AG10803 (cell line): ENCODE data around the gene UBE2U.
A peak's percentile ranks its signal among the peaks of the same experiment; 100 is the strongest.

Experiments
- DNase-seq: peaks from one replicate; pipeline ENCODE4 v3.0.0; 2010; ENCODE audit warnings: low read depth
- H3K4me3 ChIP-seq: 2 replicates; pipeline ENCODE4 v1.5.1; 2011; ENCODE audit warnings: mild to moderate bottlenecking, low read length, control low read depth
- TF ChIP-seq, protein P1 (sequence below): conservative IDR thresholded peaks from 2 replicates; pipeline ENCODE4 v1.5.1; 2011; ENCODE audit warnings: mild to moderate bottlenecking, low read length, control low read depth, inconsistent platforms

UBE2U gene

GRCh38 chr1:64166629-64167028, 36.8 kb upstream of the UBE2U start:
- H3K4me3 ChIP-seq = no peak overlapping the region
- TF ChIP-seq, protein P1, sequence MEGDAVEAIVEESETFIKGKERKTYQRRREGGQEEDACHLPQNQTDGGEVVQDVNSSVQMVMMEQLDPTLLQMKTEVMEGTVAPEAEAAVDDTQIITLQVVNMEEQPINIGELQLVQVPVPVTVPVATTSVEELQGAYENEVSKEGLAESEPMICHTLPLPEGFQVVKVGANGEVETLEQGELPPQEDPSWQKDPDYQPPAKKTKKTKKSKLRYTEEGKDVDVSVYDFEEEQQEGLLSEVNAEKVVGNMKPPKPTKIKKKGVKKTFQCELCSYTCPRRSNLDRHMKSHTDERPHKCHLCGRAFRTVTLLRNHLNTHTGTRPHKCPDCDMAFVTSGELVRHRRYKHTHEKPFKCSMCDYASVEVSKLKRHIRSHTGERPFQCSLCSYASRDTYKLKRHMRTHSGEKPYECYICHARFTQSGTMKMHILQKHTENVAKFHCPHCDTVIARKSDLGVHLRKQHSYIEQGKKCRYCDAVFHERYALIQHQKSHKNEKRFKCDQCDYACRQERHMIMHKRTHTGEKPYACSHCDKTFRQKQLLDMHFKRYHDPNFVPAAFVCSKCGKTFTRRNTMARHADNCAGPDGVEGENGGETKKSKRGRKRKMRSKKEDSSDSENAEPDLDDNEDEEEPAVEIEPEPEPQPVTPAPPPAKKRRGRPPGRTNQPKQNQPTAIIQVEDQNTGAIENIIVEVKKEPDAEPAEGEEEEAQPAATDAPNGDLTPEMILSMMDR = no peak
- DNase-seq = no peak

- TF ChIP-seq, protein P1 = no peak
- DNase-seq = peak; percentile 89
These were observed 36.2 kb upstream of the UBE2U start for GRCh38 chr1:64167176-64167575.

GRCh38 chr1:64171246-64171645, 32.2 kb upstream of the UBE2U start:
- TF ChIP-seq, protein P1 = no peak
- no peak for DNase-seq
- no peak overlapping the region for H3K4me3 ChIP-seq

More at GRCh38 chr1:64167176-64167575, 36.2 kb upstream of the UBE2U start:
- no peak overlapping the region for H3K4me3 ChIP-seq

GRCh38 chr1:64171797-64172281, 31.6 kb upstream of the UBE2U start:
- peak; percentile 48 for DNase-seq
- TF ChIP-seq, protein P1 = no peak
- no peak overlapping the region for H3K4me3 ChIP-seq

DNA sequence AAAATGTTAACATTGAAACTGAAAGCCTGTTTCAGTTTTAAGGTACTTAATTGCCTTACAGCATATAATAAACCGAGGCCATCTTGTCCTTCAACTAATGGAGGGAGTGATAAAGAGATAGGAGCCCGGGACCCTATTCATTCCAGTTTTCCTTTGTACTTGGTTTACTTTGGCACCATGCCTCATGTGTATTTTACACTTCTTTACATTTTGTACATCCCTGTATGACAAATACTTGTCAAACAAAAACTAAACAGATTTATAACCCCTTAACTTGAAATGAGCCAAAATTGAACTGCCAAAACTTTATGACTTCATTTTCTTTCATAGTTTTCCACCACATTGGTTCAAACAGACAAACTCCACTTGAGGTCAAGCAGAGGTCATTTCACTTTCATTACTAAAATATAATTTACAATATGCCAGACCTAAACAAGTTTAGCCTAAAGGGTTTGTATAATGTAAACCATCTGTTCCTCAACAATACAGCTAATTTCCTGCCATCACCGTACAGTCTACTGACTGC, 30.9 kb upstream of the UBE2U start:
- no peak overlapping the region for H3K4me3 ChIP-seq
- TF ChIP-seq, protein P1 = no peak
- DNase-seq = peak; percentile 28

GRCh38 chr1:64173336-64173940, 30.0 kb upstream of the UBE2U start:
- no peak for DNase-seq
- TF ChIP-seq, protein P1 = no peak
- no peak overlapping the region for H3K4me3 ChIP-seq

DNA sequence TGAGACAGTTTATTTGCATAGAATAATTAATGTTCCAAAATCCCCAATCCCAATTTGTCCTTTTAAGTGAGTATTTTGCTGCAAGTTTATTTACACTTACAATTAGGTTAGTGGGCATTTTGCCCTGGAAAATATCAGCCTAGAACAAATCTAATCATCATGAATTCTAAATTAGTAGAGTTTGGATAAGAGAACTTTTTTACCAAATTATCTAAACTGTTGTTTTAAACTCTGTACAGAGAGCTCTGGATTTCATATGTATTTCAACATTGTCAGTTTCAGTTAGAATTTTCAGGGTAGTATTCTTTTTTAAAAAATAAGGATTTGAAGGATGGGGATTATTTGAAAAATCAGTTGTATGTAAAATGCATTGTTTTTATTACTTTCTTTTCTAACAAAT, 27.8 kb upstream of the UBE2U start:
- DNase-seq = no peak
- no peak overlapping the region for H3K4me3 ChIP-seq
- TF ChIP-seq, protein P1 = no peak
